ENCODE measurements around the gene CDC73. TPM values are rescaled to one million over a fixed set of nuclear protein-coding genes. Genes with fewer than 3 reads are reported as not detected.
"Not testable (repeated sequence)": the region's sequence is repeated elsewhere in the genome, so short reads cannot be mapped to it uniquely, and the experiment has no call there.

CDC73 gene
- polyA plus RNA-seq, 1 donor (not counting 4 experiments of a cell fraction or from before 2014, with no cell fraction given): 45.3 TPM

DNA sequence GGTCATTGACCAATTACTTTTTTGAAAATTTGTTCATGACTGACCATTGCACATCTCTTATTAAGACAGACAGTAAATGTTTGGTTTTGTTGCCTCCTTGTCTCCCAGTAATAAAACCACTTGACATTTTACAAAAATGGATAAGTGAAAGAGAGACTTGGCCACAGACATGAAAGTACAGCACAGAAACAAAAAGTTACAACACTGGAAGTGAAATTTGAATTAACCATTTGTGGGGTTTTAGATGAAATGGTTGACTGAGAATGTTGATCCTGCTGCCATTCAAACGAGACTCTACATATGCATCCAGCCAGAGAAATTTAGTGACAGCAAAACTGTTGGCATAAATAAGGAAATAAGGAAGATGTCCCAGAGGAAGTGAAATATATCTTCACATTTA lies 143.9 kb downstream of the CDC73 start:
- dilution Hi-C loops (cut with MboI; ENCODE audit: extremely low pct_ligation_motif_present, low sequenced_read_pairs): no loop called here
- H4K20me1 ChIP-seq (ENCODE audit: control insufficient read depth, extremely low read depth, insufficient read depth, low read length): no peaks in the 10 kb centered on the region
- no peaks in the 10 kb centered on the region for H3K4me1 ChIP-seq (ENCODE audit: control insufficient read depth, extremely low read depth, insufficient read depth, low read length)
- no peak for DNase-seq (ENCODE audit: low read depth, low spot score)
- no peak overlapping the region for H3K27ac ChIP-seq (ENCODE audit: control insufficient read depth, insufficient read depth, low read length)
- no peaks in the 10 kb centered on the region for H3K79me2 ChIP-seq (ENCODE audit: control insufficient read depth, insufficient read depth, low read length)
- TF ChIP-seq, protein P1, sequence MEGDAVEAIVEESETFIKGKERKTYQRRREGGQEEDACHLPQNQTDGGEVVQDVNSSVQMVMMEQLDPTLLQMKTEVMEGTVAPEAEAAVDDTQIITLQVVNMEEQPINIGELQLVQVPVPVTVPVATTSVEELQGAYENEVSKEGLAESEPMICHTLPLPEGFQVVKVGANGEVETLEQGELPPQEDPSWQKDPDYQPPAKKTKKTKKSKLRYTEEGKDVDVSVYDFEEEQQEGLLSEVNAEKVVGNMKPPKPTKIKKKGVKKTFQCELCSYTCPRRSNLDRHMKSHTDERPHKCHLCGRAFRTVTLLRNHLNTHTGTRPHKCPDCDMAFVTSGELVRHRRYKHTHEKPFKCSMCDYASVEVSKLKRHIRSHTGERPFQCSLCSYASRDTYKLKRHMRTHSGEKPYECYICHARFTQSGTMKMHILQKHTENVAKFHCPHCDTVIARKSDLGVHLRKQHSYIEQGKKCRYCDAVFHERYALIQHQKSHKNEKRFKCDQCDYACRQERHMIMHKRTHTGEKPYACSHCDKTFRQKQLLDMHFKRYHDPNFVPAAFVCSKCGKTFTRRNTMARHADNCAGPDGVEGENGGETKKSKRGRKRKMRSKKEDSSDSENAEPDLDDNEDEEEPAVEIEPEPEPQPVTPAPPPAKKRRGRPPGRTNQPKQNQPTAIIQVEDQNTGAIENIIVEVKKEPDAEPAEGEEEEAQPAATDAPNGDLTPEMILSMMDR (optimal IDR thresholded peaks at IDR 0.05 in 1 of 3, IDR thresholded peaks at IDR 0.05 in 1 of 3, conservative IDR thresholded peaks at IDR 0.05 in 1 of 3; ENCODE audit: extremely low read depth in 1 of 3, insufficient read depth in 2 of 3, low read length in 3 of 3): no peak
- no peak for TF ChIP-seq EZH2 (IDR thresholded peaks at IDR 0.05; ENCODE audit: low read length)
- peaks cover 0 to 3% of the 10 kb centered on the region in 2 experiments for H3K36me3 ChIP-seq (ENCODE audit: control insufficient read depth in 2 of 2, extremely low read depth in 1 of 2, insufficient read depth in 2 of 2, low read length in 2 of 2)
- no peak for FAIRE-seq
- H2AFZ ChIP-seq (ENCODE audit: control insufficient read depth, low read length): no peak overlapping the region
- no peak overlapping the region for H3K4me3 ChIP-seq (ENCODE audit: control insufficient read depth in 2 of 3, extremely low read depth in 1 of 3, insufficient read depth in 2 of 3, low read depth in 1 of 3, low read length in 3 of 3)
- H3K27me3 ChIP-seq (ENCODE audit: control insufficient read depth, extremely low read depth, insufficient read depth, low read length): no peaks in the 10 kb centered on the region
- no peak overlapping the region for H3K9ac ChIP-seq (ENCODE audit: control insufficient read depth, extremely low read depth, insufficient read depth, low read length)
- H3K4me2 ChIP-seq (ENCODE audit: control insufficient read depth, extremely low read depth, insufficient read depth, low read depth, low read length): no peak overlapping the region
- H3K9me3 ChIP-seq (ENCODE audit: control insufficient read depth, low read depth, low read length): no peaks in the 10 kb centered on the region
- H3K9me1 ChIP-seq (ENCODE audit: control insufficient read depth, extremely low read depth, insufficient read depth, low read length): no peaks in the 10 kb centered on the region

DNA sequence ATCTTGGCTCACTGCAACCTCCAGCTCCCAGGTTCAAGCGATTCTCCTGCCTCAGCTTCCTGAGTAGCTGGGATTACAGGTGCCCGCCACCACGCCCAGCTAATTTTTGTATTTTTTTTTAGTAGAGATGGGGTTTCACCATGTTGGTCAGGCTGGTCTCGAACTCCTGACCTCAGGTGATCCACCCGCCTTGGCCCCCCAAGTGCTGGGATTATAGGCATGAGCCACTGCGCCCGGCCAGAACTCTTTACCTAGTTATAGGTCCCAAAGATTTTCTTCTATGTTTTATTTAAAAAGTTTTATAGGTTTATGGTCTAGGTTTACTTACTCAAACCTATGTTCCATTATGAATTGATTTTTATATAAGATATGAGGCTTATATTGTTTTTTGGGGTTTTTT lies 145.0 kb downstream of the CDC73 start:
- H3K27ac ChIP-seq (ENCODE audit: control insufficient read depth, insufficient read depth, low read length); H3K4me2 ChIP-seq (ENCODE audit: control insufficient read depth, extremely low read depth, insufficient read depth, low read depth, low read length); H3K36me3 ChIP-seq (ENCODE audit: control insufficient read depth in 2 of 2, extremely low read depth in 1 of 2, insufficient read depth in 2 of 2, low read length in 2 of 2); FAIRE-seq; H3K9me3 ChIP-seq (ENCODE audit: control insufficient read depth, low read depth, low read length); H3K9ac ChIP-seq (ENCODE audit: control insufficient read depth, extremely low read depth, insufficient read depth, low read length); H4K20me1 ChIP-seq (ENCODE audit: control insufficient read depth, extremely low read depth, insufficient read depth, low read length); dilution Hi-C loops (cut with MboI; ENCODE audit: extremely low pct_ligation_motif_present, low sequenced_read_pairs); H2AFZ ChIP-seq (ENCODE audit: control insufficient read depth, low read length); H3K4me3 ChIP-seq (ENCODE audit: control insufficient read depth in 2 of 3, extremely low read depth in 1 of 3, insufficient read depth in 2 of 3, low read depth in 1 of 3, low read length in 3 of 3); H3K4me1 ChIP-seq (ENCODE audit: control insufficient read depth, extremely low read depth, insufficient read depth, low read length); H3K9me1 ChIP-seq (ENCODE audit: control insufficient read depth, extremely low read depth, insufficient read depth, low read length); H3K27me3 ChIP-seq (ENCODE audit: control insufficient read depth, extremely low read depth, insufficient read depth, low read length); H3K79me2 ChIP-seq (ENCODE audit: control insufficient read depth, insufficient read depth, low read length); DNase-seq (ENCODE audit: low read depth, low spot score): not testable (repeated sequence)

DNA sequence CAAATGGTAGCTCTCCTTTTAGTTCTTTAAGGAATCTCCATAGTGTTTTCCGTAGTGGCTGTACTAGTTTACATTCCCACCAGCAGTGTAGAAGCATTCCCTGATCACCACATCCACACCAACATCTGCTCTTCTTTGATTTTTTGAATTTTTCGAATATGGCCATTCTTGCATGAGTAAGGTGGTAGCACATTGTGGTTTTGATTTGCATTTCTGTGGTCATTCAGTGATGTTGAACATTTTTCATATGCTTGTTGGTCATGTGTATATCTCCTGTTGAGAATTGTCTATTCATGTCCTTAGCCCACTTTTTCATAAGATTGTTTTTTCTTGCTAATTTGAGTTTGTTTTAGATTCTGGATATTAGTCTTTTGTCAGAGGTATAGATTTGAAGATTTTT lies 149.2 kb downstream of the CDC73 start:
- dilution Hi-C loops (cut with MboI; ENCODE audit: extremely low pct_ligation_motif_present, low sequenced_read_pairs): no loop called here
- H3K4me3 ChIP-seq (ENCODE audit: control insufficient read depth in 2 of 3, extremely low read depth in 1 of 3, insufficient read depth in 2 of 3, low read depth in 1 of 3, low read length in 3 of 3): no peak overlapping the region
- no peak for DNase-seq (ENCODE audit: low read depth, low spot score)
- no peak overlapping the region for H3K27ac ChIP-seq (ENCODE audit: control insufficient read depth, insufficient read depth, low read length)
- H3K9ac ChIP-seq (ENCODE audit: control insufficient read depth, extremely low read depth, insufficient read depth, low read length): no peak overlapping the region
- H3K4me1 ChIP-seq (ENCODE audit: control insufficient read depth, extremely low read depth, insufficient read depth, low read length): no peaks in the 10 kb centered on the region
- H3K27me3 ChIP-seq (ENCODE audit: control insufficient read depth, extremely low read depth, insufficient read depth, low read length): no peaks in the 10 kb centered on the region
- H3K79me2 ChIP-seq (ENCODE audit: control insufficient read depth, insufficient read depth, low read length): no peaks in the 10 kb centered on the region
- no peaks in the 10 kb centered on the region for H3K9me3 ChIP-seq (ENCODE audit: control insufficient read depth, low read depth, low read length)
- H3K9me1 ChIP-seq (ENCODE audit: control insufficient read depth, extremely low read depth, insufficient read depth, low read length): no peaks in the 10 kb centered on the region
- H4K20me1 ChIP-seq (ENCODE audit: control insufficient read depth, extremely low read depth, insufficient read depth, low read length): no peaks in the 10 kb centered on the region
- no peaks in the 10 kb centered on the region for H3K36me3 ChIP-seq (ENCODE audit: control insufficient read depth in 2 of 2, extremely low read depth in 1 of 2, insufficient read depth in 2 of 2, low read length in 2 of 2)
- no peak overlapping the region for H2AFZ ChIP-seq (ENCODE audit: control insufficient read depth, low read length)
- H3K4me2 ChIP-seq (ENCODE audit: control insufficient read depth, extremely low read depth, insufficient read depth, low read depth, low read length): no peak overlapping the region
- peak; percentile 5 for FAIRE-seq
- TF ChIP-seq, protein P1 (optimal IDR thresholded peaks at IDR 0.05 in 1 of 3, IDR thresholded peaks at IDR 0.05 in 1 of 3, conservative IDR thresholded peaks at IDR 0.05 in 1 of 3; ENCODE audit: extremely low read depth in 1 of 3, insufficient read depth in 2 of 3, low read length in 3 of 3): no peak
- TF ChIP-seq EZH2 (IDR thresholded peaks at IDR 0.05; ENCODE audit: low read length): no peak

Data from keratinocyte (primary cell).